Measurements from ENCODE around the gene MSRB2. TPM values are rescaled to one million over a fixed set of nuclear protein-coding genes. Genes with fewer than 3 reads are reported as not detected.
A peak's percentile ranks its signal among the peaks of the same experiment; 100 is the strongest.

The MSRB2 gene
- total RNA-seq, 1 donor from 2014 or later, result 15.5 TPM

DNA sequence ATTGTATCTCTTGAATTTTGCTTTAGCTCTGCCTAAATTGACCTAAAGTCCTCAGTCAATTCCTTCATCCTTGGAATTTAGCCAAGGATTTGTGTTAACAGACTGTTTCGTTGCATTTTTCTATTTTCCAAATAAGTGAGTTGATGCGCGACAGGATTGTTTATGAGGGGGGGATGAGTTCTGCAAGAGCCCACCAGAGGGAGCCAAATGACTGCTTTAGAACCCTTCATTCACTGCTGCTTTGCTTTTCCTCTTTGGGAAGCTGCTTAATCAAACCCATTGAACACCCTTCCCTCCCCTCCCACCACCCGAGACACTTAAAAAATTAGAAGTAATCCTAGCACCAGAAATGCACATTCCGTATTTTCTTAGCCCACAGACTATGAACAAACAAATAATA, 63.0 kb downstream of the MSRB2 start:
- H3K4me1 Mint-ChIP-seq (ENCODE audit: unreplicated experiment), result peaks cover 4% of the 10 kb centered on the region

DNA sequence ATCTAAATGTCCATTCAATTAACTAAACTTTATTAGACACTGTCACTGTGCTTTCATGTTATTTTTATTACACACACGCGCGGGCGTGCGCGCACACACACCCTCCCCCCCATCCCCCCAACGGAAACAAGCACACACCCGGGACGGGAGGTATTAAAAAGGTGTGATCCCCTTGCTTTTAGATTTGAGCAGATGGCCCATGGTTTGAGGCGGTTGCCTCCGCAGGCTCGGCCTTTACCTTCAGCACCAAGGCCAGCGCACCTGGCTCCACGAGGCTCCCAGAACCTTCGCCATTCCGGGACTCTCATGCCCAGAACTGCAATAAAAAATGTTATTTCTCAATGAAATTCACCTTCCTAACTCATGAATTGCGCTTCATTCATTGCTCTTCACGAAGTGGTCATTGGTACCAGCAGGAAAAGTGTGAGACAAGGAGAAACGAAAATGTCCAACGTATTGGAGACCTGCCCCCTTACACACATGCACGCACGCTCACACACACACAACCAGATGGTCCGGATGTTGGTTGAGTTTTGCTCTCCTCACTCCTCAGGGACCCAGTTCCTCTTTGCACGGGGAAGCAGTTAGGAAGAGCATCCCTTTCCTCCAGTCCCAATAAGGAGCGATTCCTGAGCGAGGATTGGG, 76.0 kb downstream of the MSRB2 start:
- Mint-ChIP-seq H3K36me3 (ENCODE audit: unreplicated experiment) (no peaks in the 10 kb centered on the region), H3K27ac (ENCODE audit: unreplicated experiment) (no peak overlapping the region), H3K4me1 (ENCODE audit: unreplicated experiment) (no peaks in the 10 kb centered on the region), H3K4me3 (ENCODE audit: unreplicated experiment) (no peak overlapping the region), H3K27me3 (ENCODE audit: unreplicated experiment) (peaks cover 65% of the 10 kb centered on the region), H3K9me3 (ENCODE audit: unreplicated experiment) (no peaks in the 10 kb centered on the region)
- TF ChIP-seq, protein P1, sequence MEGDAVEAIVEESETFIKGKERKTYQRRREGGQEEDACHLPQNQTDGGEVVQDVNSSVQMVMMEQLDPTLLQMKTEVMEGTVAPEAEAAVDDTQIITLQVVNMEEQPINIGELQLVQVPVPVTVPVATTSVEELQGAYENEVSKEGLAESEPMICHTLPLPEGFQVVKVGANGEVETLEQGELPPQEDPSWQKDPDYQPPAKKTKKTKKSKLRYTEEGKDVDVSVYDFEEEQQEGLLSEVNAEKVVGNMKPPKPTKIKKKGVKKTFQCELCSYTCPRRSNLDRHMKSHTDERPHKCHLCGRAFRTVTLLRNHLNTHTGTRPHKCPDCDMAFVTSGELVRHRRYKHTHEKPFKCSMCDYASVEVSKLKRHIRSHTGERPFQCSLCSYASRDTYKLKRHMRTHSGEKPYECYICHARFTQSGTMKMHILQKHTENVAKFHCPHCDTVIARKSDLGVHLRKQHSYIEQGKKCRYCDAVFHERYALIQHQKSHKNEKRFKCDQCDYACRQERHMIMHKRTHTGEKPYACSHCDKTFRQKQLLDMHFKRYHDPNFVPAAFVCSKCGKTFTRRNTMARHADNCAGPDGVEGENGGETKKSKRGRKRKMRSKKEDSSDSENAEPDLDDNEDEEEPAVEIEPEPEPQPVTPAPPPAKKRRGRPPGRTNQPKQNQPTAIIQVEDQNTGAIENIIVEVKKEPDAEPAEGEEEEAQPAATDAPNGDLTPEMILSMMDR (IDR thresholded peaks at IDR 0.05), result no peak
- no peak for DNase-seq (ENCODE audit: extremely low spot score, unreplicated experiment)

More for the DNA sequence above, 63.0 kb downstream of the MSRB2 start:
- no peak overlapping the region for H3K4me3 Mint-ChIP-seq (ENCODE audit: unreplicated experiment)
- DNase-seq (ENCODE audit: extremely low spot score, unreplicated experiment), result no peak
- no peak overlapping the region for H3K27ac Mint-ChIP-seq (ENCODE audit: unreplicated experiment)
- H3K9me3 Mint-ChIP-seq (ENCODE audit: unreplicated experiment), result no peaks in the 10 kb centered on the region
- H3K27me3 Mint-ChIP-seq (ENCODE audit: unreplicated experiment), result peaks cover 29% of the 10 kb centered on the region
- no peaks in the 10 kb centered on the region for H3K36me3 Mint-ChIP-seq (ENCODE audit: unreplicated experiment)
- TF ChIP-seq, protein P1 (IDR thresholded peaks at IDR 0.05), result peak; percentile 87

Other genes starting within 250 kb of the MSRB2 start
- gene ARMC3, start 167.5 kb upstream of the MSRB2 start, total RNA-seq, result not detected in 2 replicates
- gene PTF1A, start 96.7 kb downstream of the MSRB2 start, total RNA-seq, result not detected in 2 replicates
- gene C10orf67, start 249.2 kb downstream of the MSRB2 start, total RNA-seq, result not detected in 2 replicates